PFSK-1 (cell line): ENCODE data around the gene GRHL3.

Experiments used
- POLR2AphosphoS5 ChIP-seq: IDR thresholded peaks from 2 replicates; pipeline ENCODE4 v1.6.1; 2012; ENCODE audit warnings: low read depth, mild to moderate bottlenecking, control low read depth, low read length, moderate library complexity
- REST ChIP-seq, 2 experiments: IDR thresholded peaks; 2 replicates each; pipeline versions ENCODE4 v1.6.1 to v1.8.0; 2011 to 2012; ENCODE audit warnings: low read depth in 2 of 2, low read length in 2 of 2, control low read depth in 1 of 2, inconsistent platforms in 1 of 2, mild to moderate bottlenecking in 1 of 2, moderate library complexity in 1 of 2; ENCODE audit not compliant: insufficient read depth in 1 of 2
- SIN3A ChIP-seq: IDR thresholded peaks from 2 replicates; pipeline ENCODE4 v1.6.1; 2012; ENCODE audit warnings: mild to moderate bottlenecking, low read length, moderate library complexity, borderline replicate concordance; ENCODE audit not compliant: insufficient read depth

DNA sequence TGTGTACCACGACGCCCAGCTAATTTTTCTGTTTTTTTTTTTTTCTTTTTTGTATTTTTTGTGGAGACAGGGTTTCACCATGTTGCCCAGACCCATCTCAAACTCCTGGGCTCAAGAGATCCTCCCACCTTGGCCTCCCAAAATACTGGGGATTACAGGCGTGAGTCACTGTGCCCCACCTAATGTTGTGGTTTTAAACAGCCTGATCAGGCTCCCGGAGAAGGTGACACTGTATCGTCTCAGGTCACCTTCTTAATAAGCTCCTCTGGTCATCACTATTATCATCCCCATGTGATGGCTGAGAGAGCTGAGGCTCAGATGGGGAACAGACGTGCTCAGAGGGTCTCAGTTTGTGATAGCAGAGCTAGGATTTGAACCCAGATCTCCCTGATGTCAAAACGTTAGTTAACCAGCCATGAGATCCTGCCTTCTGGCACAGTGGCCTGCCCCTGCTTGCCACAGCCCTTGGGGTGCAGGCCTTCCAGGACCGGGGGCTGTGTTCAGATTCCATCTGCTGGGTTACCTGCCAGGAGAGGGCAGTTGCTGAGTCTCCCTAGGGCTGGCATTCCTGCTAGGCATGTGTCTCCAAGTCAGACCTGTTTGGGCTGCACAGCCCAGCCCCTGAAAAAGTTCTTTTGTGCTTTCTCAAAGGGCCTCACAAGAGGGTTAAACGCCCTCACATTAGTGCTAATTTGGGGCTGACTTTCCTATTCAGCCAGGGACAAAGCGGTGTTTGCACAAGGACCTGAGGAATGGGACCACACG, 32.7 kb upstream of the GRHL3 start:
- TF ChIP-seq POLR2AphosphoS5 (no peak), SIN3A (no peak), REST (IDR thresholded peaks at IDR 0.05; ENCODE audit: insufficient read depth in 1 of 2, low read depth in 2 of 2, low read length in 2 of 2) (no peak)
